Activated CD8-positive, alpha-beta memory T cell treated with anti-CD3 and anti-CD28 coated beads for 48 hours (primary cell): Measurements from ENCODE around the gene ARHGEF25.
"Not testable (repeated sequence)": the region's sequence is repeated elsewhere in the genome, so short reads cannot be mapped to it uniquely, and the experiment has no call there.

ENCODE experiments used
- DNase-seq, 3 experiments: peaks; one replicate each; pipeline ENCODE4 v3.0.0-alpha.2; 2020; ENCODE audit warnings: low read depth in 2 of 3, low spot score in 2 of 3

ARHGEF25 gene

GRCh38 chr12:57632958-57633840, 22.0 kb downstream of the ARHGEF25 start, which contains the start of gene B4GALNT1:
B4GALNT1 (minus strand) TSS chr12:57633201; CDS start chr12:57632132, 1,069 bp downstream.
- no peak for DNase-seq

- not testable (repeated sequence) for DNase-seq
Observed at GRCh38 chr12:57636731-57637130, 25.5 kb downstream of the ARHGEF25 start.

GRCh38 chr12:57637364-57637763, 26.1 kb downstream of the ARHGEF25 start:
- no peak for DNase-seq

GRCh38 chr12:57638096-57638495, 26.9 kb downstream of the ARHGEF25 start:
- no peak for DNase-seq

- no peak for DNase-seq
Observed at GRCh38 chr12:57640175-57641042, 29.2 kb downstream of the ARHGEF25 start.

- no peak for DNase-seq
Observed at GRCh38 chr12:57641699-57642442, 30.6 kb downstream of the ARHGEF25 start.

GRCh38 chr12:57645990-57646658, 34.9 kb downstream of the ARHGEF25 start:
- not testable (repeated sequence) for DNase-seq

GRCh38 chr12:57646659-57647049, 35.4 kb downstream of the ARHGEF25 start:
- DNase-seq = not testable (repeated sequence)

GRCh38 chr12:57654042-57654441, 42.8 kb downstream of the ARHGEF25 start:
- no peak for DNase-seq

GRCh38 chr12:57655541-57656240, 44.5 kb downstream of the ARHGEF25 start:
- no peak for DNase-seq

- DNase-seq = not testable (repeated sequence)
Observed at GRCh38 chr12:57656408-57656807, 45.2 kb downstream of the ARHGEF25 start.

GRCh38 chr12:57657744-57658143, 46.5 kb downstream of the ARHGEF25 start:
- DNase-seq = no peak

GRCh38 chr12:57658890-57659289, 47.7 kb downstream of the ARHGEF25 start:
- no peak for DNase-seq

- DNase-seq = no peak
Observed at GRCh38 chr12:57661376-57661775, 50.1 kb downstream of the ARHGEF25 start.

GRCh38 chr12:57665066-57665820, 54.0 kb downstream of the ARHGEF25 start:
- DNase-seq = not testable (repeated sequence)
